ENCODE measurements around the gene FMN1.

- TF ChIP-seq CTCF (conservative IDR thresholded peaks at IDR 0.05; ENCODE audit: low read depth, low read length) (no peak), EZH2 (IDR thresholded peaks at IDR 0.05; ENCODE audit: low read length, unreplicated experiment) (no peak), EZH2phosphoT487 (IDR thresholded peaks at IDR 0.05; ENCODE audit: borderline replicate concordance, low read length) (no peak)
Observed at GRCh38 chr15:33218071-33218491, 23.6 kb upstream of the FMN1 start.

Data from PC-3 (cell line).